ENCODE measurements around the gene PMEPA1.
A peak's percentile ranks its signal among the peaks of the same experiment; 100 is the strongest.

The PMEPA1 gene

GRCh38 chr20:57711311-57711712 is 1.5 kb upstream of the PMEPA1 start:
- no peak for DNase-seq

DNA sequence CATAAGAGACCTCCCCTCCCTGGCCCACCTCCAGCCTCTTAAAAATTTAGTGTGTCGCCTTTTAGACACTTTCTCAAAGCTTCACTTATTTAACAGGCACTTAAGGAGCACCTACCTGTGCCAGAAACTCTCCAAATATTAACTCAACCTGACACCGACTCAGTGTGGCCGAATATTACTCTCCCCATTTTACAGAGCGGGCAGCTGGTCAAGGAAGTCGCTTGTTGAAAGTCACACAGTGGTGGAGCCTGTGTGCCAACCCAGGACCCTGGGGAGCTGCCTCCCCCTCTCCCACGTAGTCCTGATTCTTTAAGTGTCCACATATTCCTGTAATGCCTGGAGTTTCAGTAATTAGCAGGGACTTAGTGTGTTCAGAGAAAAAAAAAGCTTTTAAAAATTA is 1.0 kb upstream of the PMEPA1 start:
- no peak for DNase-seq

DNA sequence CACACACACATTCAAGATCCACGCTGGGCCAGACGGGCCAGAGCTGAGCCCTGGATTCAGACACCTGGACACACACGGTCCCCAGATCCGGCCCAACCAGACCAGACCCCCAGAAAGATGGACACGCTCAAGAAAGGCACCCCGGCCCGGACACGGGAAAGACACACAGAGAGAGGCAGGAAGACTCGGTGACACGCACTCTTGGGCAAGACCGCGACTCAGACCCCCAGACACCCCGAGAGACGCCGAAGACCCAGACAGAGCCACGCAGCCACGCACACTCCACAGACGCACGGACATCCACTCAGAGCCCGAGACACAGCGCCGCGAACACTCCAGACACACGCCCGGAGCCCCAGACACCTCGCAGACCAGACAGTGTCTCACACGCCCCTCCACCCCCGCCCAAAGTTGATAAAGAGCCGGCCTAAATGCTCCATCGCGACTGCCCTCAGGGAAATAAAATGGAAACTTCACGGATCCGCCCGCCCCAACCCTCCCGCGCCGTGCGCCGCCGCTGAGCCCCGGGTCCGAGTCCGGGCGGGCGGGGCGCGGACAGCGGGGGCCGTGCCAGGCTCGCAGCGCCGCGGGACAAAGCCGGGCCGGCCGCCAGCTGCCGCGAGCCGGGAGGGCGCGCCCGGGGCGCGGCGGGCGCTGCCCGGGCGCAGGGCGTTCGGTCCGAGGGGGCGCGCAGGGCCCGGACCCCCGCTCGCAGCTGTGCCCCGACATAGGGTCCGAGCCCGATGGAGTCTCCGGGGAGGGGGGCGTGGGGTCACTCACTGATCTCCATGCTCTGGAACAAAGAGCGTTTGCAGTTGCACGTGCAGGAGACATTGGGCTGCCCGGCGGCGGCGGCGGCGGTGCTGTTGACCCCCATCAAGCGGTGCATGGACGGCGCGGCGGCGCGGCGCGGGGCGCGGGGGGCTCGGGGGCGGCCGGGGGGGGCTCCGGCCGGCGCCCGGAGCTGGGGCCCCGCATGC is 831 bp downstream of the PMEPA1 start:
- no peak for DNase-seq

GRCh38 chr20:57707849-57708693 is 1.7 kb downstream of the PMEPA1 start:
- DNase-seq = no peak

- DNase-seq = no peak
Measured at GRCh38 chr20:57707320-57707719, 2.5 kb downstream of the PMEPA1 start.

- DNase-seq = peak; percentile 17
Measured at GRCh38 chr20:57705127-57705899, 4.5 kb downstream of the PMEPA1 start.

DNA sequence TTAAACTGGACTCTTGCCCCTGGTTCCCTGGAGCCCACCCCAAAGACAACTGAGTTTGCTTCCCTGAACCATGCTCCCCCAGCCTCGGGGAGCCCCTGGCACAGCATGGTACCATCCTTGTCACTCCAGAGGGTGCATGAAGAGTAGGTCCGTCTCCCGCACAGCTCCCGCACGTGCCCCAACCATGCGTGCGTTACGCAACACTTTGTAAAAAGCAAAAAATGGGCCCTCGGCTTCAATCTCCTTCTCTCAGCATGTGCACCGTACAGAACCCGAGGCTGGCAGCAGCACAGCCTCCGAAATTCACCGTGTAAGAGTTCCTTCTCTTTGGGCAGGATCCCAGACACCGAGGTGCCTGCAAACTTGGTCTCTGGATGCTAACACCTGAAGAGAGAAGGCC is 5.6 kb downstream of the PMEPA1 start:
- DNase-seq = no peak

GRCh38 chr20:57703013-57703412 is 6.8 kb downstream of the PMEPA1 start:
- no peak for DNase-seq

- no peak for DNase-seq
Measured at GRCh38 chr20:57702521-57702920, 7.3 kb downstream of the PMEPA1 start.

DNA sequence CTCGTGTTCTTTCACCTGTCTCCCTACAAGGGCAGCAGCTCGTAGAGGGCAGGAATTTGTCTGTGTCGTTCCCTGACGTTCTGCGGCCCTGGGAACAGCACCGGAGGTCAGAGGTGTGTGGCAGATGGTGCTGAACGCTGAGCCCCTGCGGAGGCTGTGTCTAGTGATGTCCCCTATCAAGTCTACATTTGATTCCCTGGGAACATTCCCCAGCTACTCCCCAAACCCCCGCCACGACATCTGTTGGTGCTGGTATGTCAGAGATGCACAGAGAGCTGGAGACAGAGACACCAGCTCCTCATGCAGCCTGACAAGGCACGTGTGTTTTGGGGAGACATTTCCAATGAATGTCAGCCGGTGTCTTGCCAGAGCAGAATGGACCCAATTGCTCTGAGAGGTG is 7.7 kb downstream of the PMEPA1 start:
- no peak for DNase-seq

GRCh38 chr20:57701651-57702050 is 8.2 kb downstream of the PMEPA1 start:
- no peak for DNase-seq

DNA sequence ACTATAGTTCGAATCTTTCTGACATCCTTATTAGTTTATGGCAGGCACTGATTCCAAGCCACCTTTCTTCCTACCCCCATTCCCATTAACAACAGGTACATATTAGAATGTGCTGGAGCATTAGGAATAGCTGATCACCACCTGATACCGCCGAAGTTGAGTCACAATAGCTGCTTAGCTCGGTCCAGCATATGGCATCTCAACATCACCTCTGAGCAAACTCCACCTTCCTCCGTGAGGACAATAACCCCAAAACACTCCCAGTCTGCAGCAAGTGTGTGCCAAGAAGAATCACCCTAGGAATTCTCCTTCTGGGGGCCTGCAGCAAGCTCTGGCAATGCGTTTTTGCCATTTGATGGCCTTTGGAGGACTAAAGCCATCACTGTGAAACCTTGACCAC is 8.7 kb downstream of the PMEPA1 start:
- DNase-seq = no peak

DNA sequence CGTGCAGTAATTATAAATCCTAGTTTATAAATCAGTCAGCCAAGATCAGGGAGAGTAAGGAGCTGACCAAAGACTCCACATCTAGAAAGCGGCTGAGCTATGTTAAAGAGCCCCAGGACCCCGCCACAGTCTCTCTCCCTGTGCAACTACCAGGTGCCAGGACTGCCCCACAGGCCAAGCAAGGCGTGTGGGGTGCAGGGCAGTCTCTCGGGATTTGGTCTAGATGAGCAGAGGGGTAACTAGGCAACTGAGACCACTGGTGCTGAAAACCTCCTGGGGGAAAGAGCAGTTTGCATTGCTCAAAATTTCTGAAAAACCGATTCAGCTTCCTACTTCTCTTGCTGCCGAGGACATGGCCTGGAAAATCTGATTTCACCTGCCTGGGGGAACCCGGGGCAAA is 10.4 kb downstream of the PMEPA1 start:
- no peak for DNase-seq

- no peak for DNase-seq
Measured at GRCh38 chr20:57698867-57699275, 10.9 kb downstream of the PMEPA1 start.

DNA sequence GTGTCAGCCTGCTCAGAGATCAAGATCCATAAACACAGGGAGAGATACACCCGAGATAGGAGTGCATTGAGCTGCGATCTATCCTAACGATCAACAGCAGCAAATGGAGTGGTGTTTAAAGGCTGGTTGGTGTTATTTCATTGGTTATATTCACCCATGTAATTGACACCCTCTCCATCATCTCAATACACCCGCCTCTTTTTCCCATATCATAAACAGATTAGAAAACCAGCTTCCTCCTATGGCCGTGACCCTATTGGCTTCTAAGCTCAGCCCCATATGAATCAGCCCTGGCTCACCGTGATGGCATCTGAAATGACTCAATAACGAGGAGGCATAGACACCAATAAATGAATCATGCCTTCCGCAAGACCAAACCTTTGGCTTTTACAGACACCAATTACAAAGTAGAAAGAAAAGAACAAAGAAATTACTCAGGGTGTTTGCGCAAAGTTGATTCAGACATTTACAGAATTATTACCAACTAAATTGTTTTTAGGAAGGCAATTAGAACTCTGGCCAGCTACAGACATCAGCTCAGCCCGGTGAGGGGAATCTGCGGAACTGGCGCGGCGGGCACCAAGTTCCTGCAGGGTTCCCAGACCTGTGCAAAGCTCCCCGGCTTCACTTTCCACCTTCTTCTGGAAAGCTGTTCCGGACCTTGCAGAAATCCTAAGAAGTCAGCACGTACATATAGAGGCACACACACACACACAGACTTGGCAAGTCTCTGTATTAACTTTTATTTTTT is 11.5 kb downstream of the PMEPA1 start:
- DNase-seq = no peak

- no peak for DNase-seq
Measured at GRCh38 chr20:57697543-57697942, 12.3 kb downstream of the PMEPA1 start.

GRCh38 chr20:57696401-57696961 is 13.3 kb downstream of the PMEPA1 start:
- no peak for DNase-seq

GRCh38 chr20:57695940-57696339 is 13.9 kb downstream of the PMEPA1 start:
- no peak for DNase-seq

DNA sequence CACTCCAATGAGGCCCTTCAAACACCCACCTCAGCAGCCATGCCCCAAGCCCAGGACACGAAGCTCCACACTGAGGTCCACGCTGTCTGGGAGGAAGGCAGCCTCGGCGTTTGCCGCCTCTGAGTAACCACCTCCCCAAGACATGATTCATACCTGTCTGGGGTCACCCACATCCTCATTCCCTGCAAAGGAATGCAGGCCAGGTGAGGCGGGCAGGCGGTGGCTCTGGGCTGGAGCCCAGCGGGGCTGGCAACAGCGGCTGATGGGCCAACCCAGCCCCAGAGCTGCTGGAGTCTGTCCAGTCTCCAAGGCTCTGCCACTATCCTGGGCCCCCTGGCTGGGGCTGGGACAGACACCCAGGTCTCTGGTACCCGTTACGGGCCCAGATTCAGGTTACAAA is 14.8 kb downstream of the PMEPA1 start:
- DNase-seq = no peak

GRCh38 chr20:57694481-57694880 is 15.3 kb downstream of the PMEPA1 start:
- DNase-seq = no peak

DNA sequence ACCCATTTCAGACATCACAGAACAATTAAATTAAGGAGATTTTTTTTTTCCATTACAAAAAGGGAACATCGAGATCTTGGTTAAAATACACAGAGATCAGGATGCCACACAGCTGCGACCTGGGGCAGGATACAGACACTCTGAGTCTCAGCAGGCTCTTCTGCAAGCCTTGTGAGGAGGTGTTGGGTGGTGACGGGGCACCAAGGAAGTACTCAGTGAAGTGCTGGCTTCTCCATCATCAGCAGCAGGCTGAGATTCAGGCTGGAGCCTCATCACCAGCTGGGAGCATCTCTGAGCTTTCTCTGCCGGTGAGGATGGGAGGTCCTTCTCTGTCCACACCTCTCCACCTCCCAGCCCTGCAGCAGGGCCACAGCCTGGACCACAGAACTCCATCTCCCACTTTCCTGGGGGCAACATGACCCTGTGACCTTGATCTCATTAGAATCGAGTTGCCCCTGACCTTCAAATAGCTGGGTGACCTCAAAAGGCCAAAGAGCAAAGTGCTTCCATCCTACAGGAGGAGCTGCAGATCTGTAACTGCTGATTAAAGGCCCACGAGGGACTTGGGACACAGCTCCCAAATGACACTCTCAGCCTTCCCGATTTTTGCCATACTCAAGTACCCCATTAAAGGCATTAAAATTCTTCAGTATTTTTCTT is 16.0 kb downstream of the PMEPA1 start:
- DNase-seq = no peak

Measured in DMS79 treated with DMSO at 0.1 percent for 48 hours (cell line).